ENCODE results near the gene PSTPIP2. TPM values are rescaled to one million over a fixed set of nuclear protein-coding genes. Genes with fewer than 3 reads are reported as not detected.

Gene PSTPIP2
- total and polyA plus RNA-seq, 2 donors (not counting 1 experiment from before 2014, with no cell fraction given), result 0.42 to 0.76 TPM

GRCh38 chr18:46072959-46073358, 899 bp upstream of the PSTPIP2 start:
- ATAC-seq (ENCODE audit: low read depth) (no peak), DNase-seq (no peak)
- H3K79me2 ChIP-seq (ENCODE audit: control insufficient read depth, insufficient read depth, low read length), result no peaks in the 10 kb centered on the region
- ChIA-PET POLR2A (no interaction called here), CTCF (interaction anchor here (0.9 to 3.4 kb wide), 21 partner anchors 9 to 585 kb away, joined by 3 to 59 read pairs (median 5); no protein-coding TSS in a partner anchor)
- H3K9me3 ChIP-seq (ENCODE audit: control extremely low read depth in 1 of 3, control insufficient read depth in 2 of 3, insufficient read depth in 1 of 3, low read length in 2 of 3), result peaks cover 0 to 7% (median 0%) of the 10 kb centered on the region in 3 donors
- no peak overlapping the region for H2AFZ ChIP-seq (ENCODE audit: insufficient read depth, low read depth, low read length, poor library complexity, severe bottlenecking)
- Mint-ChIP-seq H3K4me3 (peak overlapping the region; percentile 57), H3K4me1 (peaks cover 19% of the 10 kb centered on the region), H3K27me3 (peaks cover 7% of the 10 kb centered on the region), H3K27ac (no peak overlapping the region), H3K9me3 (ENCODE audit: insufficient read depth) (no peaks in the 10 kb centered on the region)
- H3K9ac ChIP-seq (ENCODE audit: low read length), result no peak overlapping the region
- no peak overlapping the region for H3K4me3 ChIP-seq (ENCODE audit: control extremely low read depth in 1 of 5, extremely low read depth in 1 of 5, insufficient read depth in 1 of 5, low read depth in 2 of 5, low read length in 4 of 5)
- intact Hi-C loops (cut with micrococcal nuclease), result loop anchor here (1.0 to 5.0 kb wide), 5 partner anchors 46 to 452 kb away; partner anchors contain the start of gene EPG5
- no peaks in the 10 kb centered on the region for H4K20me1 ChIP-seq (ENCODE audit: control insufficient read depth, insufficient read depth, low read length, poor library complexity, severe bottlenecking)
- WGBS (ENCODE audit: insufficient coverage), result 97% methylated on average over 3 of the region's 3 CpGs
- no peak for TF ChIP-seq EZH2 (IDR thresholded peaks at IDR 0.05; ENCODE audit: borderline replicate concordance, insufficient read depth, low read depth, low read length, poor library complexity, severe bottlenecking)
- no peak for TF ChIP-seq CTCF (IDR thresholded peaks at IDR 0.05)
- H3K4me2 ChIP-seq (replicated peaks; ENCODE audit: low read depth, low read length, poor library complexity, severe bottlenecking), result no peak overlapping the region
- H3K27me3 ChIP-seq (replicated peaks in 1 of 4; ENCODE audit: control extremely low read depth in 1 of 4, control insufficient read depth in 3 of 4, insufficient read depth in 4 of 4, low read length in 3 of 4), result peaks cover 0 to 34% (median 13%) of the 10 kb centered on the region in 4 experiments
- H3K27ac ChIP-seq (ENCODE audit: low read length in 2 of 2), result no peak overlapping the region
- H3K36me3 ChIP-seq (replicated peaks in 1 of 2; ENCODE audit: control extremely low read depth in 1 of 2, control insufficient read depth in 1 of 2, extremely low read depth in 1 of 2, insufficient read depth in 2 of 2, low read length in 1 of 2), result peaks cover 0 to 4% of the 10 kb centered on the region in 2 experiments
- peaks cover 17 to 26% of the 10 kb centered on the region in 2 donors for H3K4me1 ChIP-seq (ENCODE audit: control insufficient read depth in 2 of 2, insufficient read depth in 2 of 2, low read length in 2 of 2)

- no peaks in the 10 kb centered on the region for H3K79me2 ChIP-seq (ENCODE audit: control insufficient read depth, insufficient read depth, low read length)
- H3K27ac ChIP-seq (ENCODE audit: low read length in 2 of 2), result no peak overlapping the region
- H3K4me1 Mint-ChIP-seq, result peaks cover 19% of the 10 kb centered on the region
- H3K9me3 ChIP-seq (ENCODE audit: control extremely low read depth in 1 of 3, control insufficient read depth in 2 of 3, insufficient read depth in 1 of 3, low read length in 2 of 3), result peaks cover 0 to 7% (median 0%) of the 10 kb centered on the region in 3 donors
- H3K27ac Mint-ChIP-seq, result no peak overlapping the region
- peak overlapping the region in 4 of 5 experiments; percentile 43 to 58 (median 51) for H3K4me3 ChIP-seq (ENCODE audit: control extremely low read depth in 1 of 5, extremely low read depth in 1 of 5, insufficient read depth in 1 of 5, low read depth in 2 of 5, low read length in 4 of 5)
- H2AFZ ChIP-seq (ENCODE audit: insufficient read depth, low read depth, low read length, poor library complexity, severe bottlenecking), result peak overlapping the region; percentile 70
- H3K27me3 Mint-ChIP-seq, result peaks cover 7% of the 10 kb centered on the region
- ATAC-seq (ENCODE audit: low read depth), result no peak
- H3K4me3 Mint-ChIP-seq, result peak overlapping the region; percentile 57
- H3K27me3 ChIP-seq (replicated peaks in 1 of 4; ENCODE audit: control extremely low read depth in 1 of 4, control insufficient read depth in 3 of 4, insufficient read depth in 4 of 4, low read length in 3 of 4), result peaks cover 0 to 34% (median 13%) of the 10 kb centered on the region in 4 experiments
- H3K9ac ChIP-seq (ENCODE audit: low read length), result peak overlapping the region; percentile 64
- WGBS (ENCODE audit: insufficient coverage), result 6% methylated on average over 14 of the region's 25 CpGs
- H4K20me1 ChIP-seq (ENCODE audit: control insufficient read depth, insufficient read depth, low read length, poor library complexity, severe bottlenecking), result no peaks in the 10 kb centered on the region
- CTCF ChIA-PET, result interaction anchor here (1.0 to 3.4 kb wide), 11 partner anchors 11 to 585 kb away, joined by 3 to 59 read pairs (median 5); no protein-coding TSS in a partner anchor
- intact Hi-C loops (cut with micrococcal nuclease), result loop anchor here (2.0 to 5.0 kb wide), 3 partner anchors 45 to 150 kb away; partner anchors contain the start of gene EPG5
- DNase-seq, result no peak
- no peaks in the 10 kb centered on the region for H3K36me3 ChIP-seq (replicated peaks in 1 of 2; ENCODE audit: control extremely low read depth in 1 of 2, control insufficient read depth in 1 of 2, extremely low read depth in 1 of 2, insufficient read depth in 2 of 2, low read length in 1 of 2)
- POLR2A ChIA-PET, result no interaction called here
- no peak for TF ChIP-seq CTCF (IDR thresholded peaks at IDR 0.05)
- TF ChIP-seq EZH2 (IDR thresholded peaks at IDR 0.05; ENCODE audit: borderline replicate concordance, insufficient read depth, low read depth, low read length, poor library complexity, severe bottlenecking), result no peak
- H3K4me1 ChIP-seq (ENCODE audit: control insufficient read depth in 2 of 2, insufficient read depth in 2 of 2, low read length in 2 of 2), result peaks cover 17 to 26% of the 10 kb centered on the region in 2 donors
- peak overlapping the region; percentile 87 for H3K4me2 ChIP-seq (replicated peaks; ENCODE audit: low read depth, low read length, poor library complexity, severe bottlenecking)
- no peaks in the 10 kb centered on the region for H3K9me3 Mint-ChIP-seq (ENCODE audit: insufficient read depth)
These were observed 362 bp upstream of the PSTPIP2 start for GRCh38 chr18:46072376-46072867.

Measured in B cell (primary cell).